GM12872 (cell line): Measurements from ENCODE around the gene PARD3B.

Source experiments
- TF ChIP-seq, protein P1 (sequence below): IDR thresholded peaks from 3 replicates; pipeline ENCODE4 v1.5.1; 2011; ENCODE audit warnings: low read depth, mild to moderate bottlenecking, low read length, moderate library complexity; ENCODE audit not compliant: insufficient read depth

The PARD3B gene

DNA sequence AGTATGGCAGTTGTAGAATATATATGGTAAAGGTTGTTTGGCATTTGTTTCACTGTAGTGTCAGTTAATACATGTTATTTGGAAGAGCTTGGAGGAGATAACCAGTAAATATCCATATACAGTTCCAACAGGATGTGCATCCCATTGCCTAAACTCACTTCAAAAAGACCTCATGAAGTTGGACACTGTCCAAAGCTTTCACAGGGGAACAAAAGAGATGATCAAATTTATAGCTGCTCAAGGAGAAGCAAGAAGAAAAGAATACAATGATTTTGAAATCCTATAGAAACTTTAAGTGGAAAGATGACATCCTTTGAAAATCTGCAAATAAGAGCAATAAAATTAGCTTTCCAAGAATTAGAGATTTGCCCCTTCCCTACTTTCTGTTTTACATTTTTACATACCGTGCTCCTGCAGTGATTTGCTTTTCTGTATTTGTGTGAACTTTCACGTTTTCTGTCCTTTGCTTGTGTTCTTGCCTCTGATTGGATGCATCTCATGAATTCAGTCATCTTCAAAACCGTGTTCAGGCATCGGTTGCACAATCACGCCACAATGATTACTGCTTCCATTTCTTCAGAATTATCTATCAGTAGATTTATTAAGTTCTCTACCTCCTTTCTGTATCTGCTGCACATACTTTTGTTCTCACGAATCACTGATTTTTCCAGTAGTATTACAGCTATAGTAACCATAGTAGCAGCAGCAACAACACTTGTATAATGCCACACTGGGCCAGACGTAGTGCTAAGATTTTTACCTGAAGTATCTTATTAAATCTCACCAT is 83.8 kb downstream of the PARD3B start:
- TF ChIP-seq, protein P1, sequence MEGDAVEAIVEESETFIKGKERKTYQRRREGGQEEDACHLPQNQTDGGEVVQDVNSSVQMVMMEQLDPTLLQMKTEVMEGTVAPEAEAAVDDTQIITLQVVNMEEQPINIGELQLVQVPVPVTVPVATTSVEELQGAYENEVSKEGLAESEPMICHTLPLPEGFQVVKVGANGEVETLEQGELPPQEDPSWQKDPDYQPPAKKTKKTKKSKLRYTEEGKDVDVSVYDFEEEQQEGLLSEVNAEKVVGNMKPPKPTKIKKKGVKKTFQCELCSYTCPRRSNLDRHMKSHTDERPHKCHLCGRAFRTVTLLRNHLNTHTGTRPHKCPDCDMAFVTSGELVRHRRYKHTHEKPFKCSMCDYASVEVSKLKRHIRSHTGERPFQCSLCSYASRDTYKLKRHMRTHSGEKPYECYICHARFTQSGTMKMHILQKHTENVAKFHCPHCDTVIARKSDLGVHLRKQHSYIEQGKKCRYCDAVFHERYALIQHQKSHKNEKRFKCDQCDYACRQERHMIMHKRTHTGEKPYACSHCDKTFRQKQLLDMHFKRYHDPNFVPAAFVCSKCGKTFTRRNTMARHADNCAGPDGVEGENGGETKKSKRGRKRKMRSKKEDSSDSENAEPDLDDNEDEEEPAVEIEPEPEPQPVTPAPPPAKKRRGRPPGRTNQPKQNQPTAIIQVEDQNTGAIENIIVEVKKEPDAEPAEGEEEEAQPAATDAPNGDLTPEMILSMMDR, result no peak

DNA sequence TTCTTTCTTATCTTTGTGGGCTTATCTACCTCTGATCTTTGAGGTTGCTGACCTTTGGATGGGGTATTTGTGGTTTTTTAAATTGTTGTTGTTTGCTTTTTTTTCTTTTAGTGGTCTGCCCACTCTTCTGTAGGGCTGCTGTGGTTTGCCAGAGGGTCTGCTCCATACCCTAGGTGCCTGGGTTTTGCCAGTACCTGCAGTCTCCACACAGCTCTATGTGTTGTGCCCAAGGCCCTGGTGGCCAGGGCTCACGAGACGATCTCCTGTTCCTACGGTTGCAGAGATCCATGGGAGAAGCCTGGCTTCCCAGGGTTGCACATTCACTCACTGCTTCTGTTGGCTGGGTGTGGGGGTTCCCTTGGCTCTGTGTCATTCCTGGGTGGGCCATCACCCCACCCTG is 87.1 kb downstream of the PARD3B start:
- TF ChIP-seq, protein P1, result no peak

- TF ChIP-seq, protein P1, result no peak
Observed at GRCh38 chr2:204634564-204634963, 89.3 kb downstream of the PARD3B start.

- TF ChIP-seq, protein P1, result no peak
Observed at GRCh38 chr2:204635478-204635877, 90.2 kb downstream of the PARD3B start.

DNA sequence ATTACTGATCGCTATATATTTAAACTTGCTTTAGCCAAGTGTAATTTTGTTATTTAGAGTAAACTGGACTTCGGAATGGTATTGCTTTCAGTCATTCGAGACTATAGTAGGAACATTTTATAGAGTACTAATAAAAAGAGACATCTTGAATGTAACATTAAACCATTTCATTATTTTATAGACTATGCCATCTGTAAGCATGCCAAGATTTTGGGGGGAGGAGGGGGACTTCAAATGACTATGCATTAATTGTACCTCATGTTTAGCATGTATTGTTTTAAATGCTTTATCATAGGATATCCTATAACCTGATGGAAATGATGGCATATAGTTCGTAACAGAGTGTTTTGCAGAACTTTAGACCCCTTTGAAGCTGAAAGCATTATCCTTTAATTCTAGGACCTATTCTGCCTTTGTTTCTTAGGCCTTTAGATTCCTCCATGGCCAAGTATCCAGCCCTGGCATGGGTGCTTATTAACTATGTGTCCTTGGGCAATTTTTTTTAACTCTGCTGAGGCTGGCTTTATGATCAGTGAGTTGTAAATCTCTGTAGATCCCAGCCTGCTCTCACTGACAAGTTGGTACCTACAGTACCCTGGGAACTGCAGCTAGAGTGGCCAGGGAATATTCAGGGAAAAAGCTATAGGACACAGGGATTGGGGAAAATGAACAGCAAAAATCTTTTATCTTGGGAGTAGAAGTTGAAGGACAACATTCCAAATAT is 93.4 kb downstream of the PARD3B start:
- TF ChIP-seq, protein P1, result no peak

DNA sequence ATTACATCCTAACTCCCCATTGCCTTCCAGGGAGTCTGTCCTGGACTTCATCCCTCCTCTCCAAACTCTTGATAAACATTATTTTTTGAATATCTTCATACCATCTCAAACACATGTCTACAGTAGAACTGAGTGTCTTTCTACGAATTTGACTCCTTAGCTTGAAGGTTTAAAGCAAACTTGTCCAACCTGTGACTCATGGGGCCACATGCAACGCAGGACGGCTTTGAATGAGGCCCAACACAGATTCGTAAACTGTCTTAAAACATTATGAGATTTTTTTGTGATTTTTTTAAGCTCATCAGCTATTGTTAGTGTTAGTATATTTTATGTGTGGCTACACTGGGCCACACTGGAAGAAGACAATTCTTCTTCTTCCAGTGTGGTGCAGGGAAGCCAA is 98.1 kb downstream of the PARD3B start:
- TF ChIP-seq, protein P1, result no peak

- TF ChIP-seq, protein P1, result no peak
Observed at GRCh38 chr2:204645018-204645773, 99.9 kb downstream of the PARD3B start.
